ENCODE results near the gene RPS6KB2.
A peak's percentile ranks its signal among the peaks of the same experiment; 100 is the strongest.

RPS6KB2 gene

GRCh38 chr11:67441731-67442351, 13.5 kb downstream of the RPS6KB2 start:
- DNase-seq (ENCODE audit: low read depth in 1 of 2, low spot score in 1 of 2) = no peak

GRCh38 chr11:67442504-67443404, 14.5 kb downstream of the RPS6KB2 start:
- DNase-seq (ENCODE audit: low read depth in 1 of 2, low spot score in 1 of 2) = no peak

GRCh38 chr11:67445515-67445914, 17.2 kb downstream of the RPS6KB2 start:
- no peak for DNase-seq (ENCODE audit: low read depth in 1 of 2, low spot score in 1 of 2)

- DNase-seq (ENCODE audit: low read depth in 1 of 2, low spot score in 1 of 2) = no peak
These were observed 19.9 kb downstream of the RPS6KB2 start for GRCh38 chr11:67448220-67448609.

- no peak for DNase-seq (ENCODE audit: low read depth in 1 of 2, low spot score in 1 of 2)
These were observed 21.0 kb downstream of the RPS6KB2 start for GRCh38 chr11:67449116-67449844.

GRCh38 chr11:67450796-67451657, 22.7 kb downstream of the RPS6KB2 start:
- no peak for DNase-seq (ENCODE audit: low read depth in 1 of 2, low spot score in 1 of 2)

- no peak for DNase-seq (ENCODE audit: low read depth in 1 of 2, low spot score in 1 of 2)
These were observed 23.3 kb downstream of the RPS6KB2 start for GRCh38 chr11:67451658-67451976.

GRCh38 chr11:67452141-67452952, 24.1 kb downstream of the RPS6KB2 start, which contains the start of gene GPR152:
TSS of gene GPR152 (minus strand) at chr11:67452729. CDS start at chr11:67452724, 5 bp downstream.
- no peak for DNase-seq (ENCODE audit: low read depth in 1 of 2, low spot score in 1 of 2)

- DNase-seq (ENCODE audit: low read depth in 1 of 2, low spot score in 1 of 2) = no peak
These were observed 25.8 kb downstream of the RPS6KB2 start for GRCh38 chr11:67453816-67454732.

- DNase-seq (ENCODE audit: low read depth in 1 of 2, low spot score in 1 of 2) = no peak
These were observed 26.8 kb downstream of the RPS6KB2 start, which contains the start of gene CABP4 for GRCh38 chr11:67455054-67455453. TSS of gene CABP4 (plus strand) at chr11:67455354. CDS start at chr11:67455424, 70 bp downstream.

- DNase-seq (ENCODE audit: low read depth in 1 of 2, low spot score in 1 of 2) = no peak
These were observed 27.9 kb downstream of the RPS6KB2 start for GRCh38 chr11:67456068-67456705.

GRCh38 chr11:67457453-67457852, 29.2 kb downstream of the RPS6KB2 start:
- no peak for DNase-seq (ENCODE audit: low read depth in 1 of 2, low spot score in 1 of 2)

GRCh38 chr11:67458266-67458665, 30.0 kb downstream of the RPS6KB2 start:
- DNase-seq (ENCODE audit: low read depth in 1 of 2, low spot score in 1 of 2) = no peak

GRCh38 chr11:67463186-67463585, 34.9 kb downstream of the RPS6KB2 start:
- no peak for DNase-seq (ENCODE audit: low read depth in 1 of 2, low spot score in 1 of 2)

GRCh38 chr11:67463680-67464410, 35.6 kb downstream of the RPS6KB2 start:
- no peak for DNase-seq (ENCODE audit: low read depth in 1 of 2, low spot score in 1 of 2)

GRCh38 chr11:67464411-67465188, 36.3 kb downstream of the RPS6KB2 start:
- DNase-seq (ENCODE audit: low read depth in 1 of 2, low spot score in 1 of 2) = peak; percentile 84 to 88

GRCh38 chr11:67465189-67465510, 36.9 kb downstream of the RPS6KB2 start:
- no peak for DNase-seq (ENCODE audit: low read depth in 1 of 2, low spot score in 1 of 2)

Data from stimulated activated CD4-positive, alpha-beta T cell treated with anti-CD3 and anti-CD28 coated beads, Interleukin-15, amount 100 ng/mL, for 1 hour (primary cell).